ENCODE data around the gene PTGER3. TPM values are rescaled to one million over a fixed set of nuclear protein-coding genes. Genes with fewer than 3 reads are reported as not detected.

The PTGER3 gene
- total and polyA plus RNA-seq, 3 donors from 2014 or later = 0.31 to 3.6 (median 0.43) TPM

- H3K9me3 ChIP-seq = no peaks in the 10 kb centered on the region
- no peaks in the 10 kb centered on the region for H3K4me1 ChIP-seq
- intact Hi-C loops (cut with DNase I; ENCODE audit: low total_unique reads) = loop anchor here (10.0 kb wide), 1 partner anchor 362 kb away; no protein-coding TSS in a partner anchor
- peak overlapping the region; percentile 46 to 63 for H3K4me3 ChIP-seq
- TF ChIP-seq, protein P1, sequence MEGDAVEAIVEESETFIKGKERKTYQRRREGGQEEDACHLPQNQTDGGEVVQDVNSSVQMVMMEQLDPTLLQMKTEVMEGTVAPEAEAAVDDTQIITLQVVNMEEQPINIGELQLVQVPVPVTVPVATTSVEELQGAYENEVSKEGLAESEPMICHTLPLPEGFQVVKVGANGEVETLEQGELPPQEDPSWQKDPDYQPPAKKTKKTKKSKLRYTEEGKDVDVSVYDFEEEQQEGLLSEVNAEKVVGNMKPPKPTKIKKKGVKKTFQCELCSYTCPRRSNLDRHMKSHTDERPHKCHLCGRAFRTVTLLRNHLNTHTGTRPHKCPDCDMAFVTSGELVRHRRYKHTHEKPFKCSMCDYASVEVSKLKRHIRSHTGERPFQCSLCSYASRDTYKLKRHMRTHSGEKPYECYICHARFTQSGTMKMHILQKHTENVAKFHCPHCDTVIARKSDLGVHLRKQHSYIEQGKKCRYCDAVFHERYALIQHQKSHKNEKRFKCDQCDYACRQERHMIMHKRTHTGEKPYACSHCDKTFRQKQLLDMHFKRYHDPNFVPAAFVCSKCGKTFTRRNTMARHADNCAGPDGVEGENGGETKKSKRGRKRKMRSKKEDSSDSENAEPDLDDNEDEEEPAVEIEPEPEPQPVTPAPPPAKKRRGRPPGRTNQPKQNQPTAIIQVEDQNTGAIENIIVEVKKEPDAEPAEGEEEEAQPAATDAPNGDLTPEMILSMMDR (IDR thresholded peaks at IDR 0.05) = no peak
- no peaks in the 10 kb centered on the region for H3K27me3 ChIP-seq
- no peaks in the 10 kb centered on the region for H3K36me3 ChIP-seq (ENCODE audit: low read depth, missing control alignments)
- no peak overlapping the region for H3K27ac ChIP-seq
- WGBS, 2 donors = 0 to 2% methylated on average over 13 to 39 of the region's 73 CpGs
- no peak for DNase-seq
Observed at GRCh38 chr1:71046891-71047634, 553 bp downstream of the PTGER3 start.

- WGBS, 2 donors = 67 to 73% methylated on average over 14 to 16 of the region's 16 CpGs
- TF ChIP-seq, protein P1 (IDR thresholded peaks at IDR 0.05) = no peak
- TF ChIP-seq POLR2A (IDR thresholded peaks at IDR 0.05) = no peak
- H3K4me3 ChIP-seq = no peak overlapping the region
- H3K36me3 ChIP-seq (ENCODE audit: low read depth, missing control alignments) = no peaks in the 10 kb centered on the region
- intact Hi-C loops (cut with DNase I; ENCODE audit: low total_unique reads) = loop anchor here (10.0 kb wide), 1 partner anchor 361 kb away; no protein-coding TSS in a partner anchor
- H3K27ac ChIP-seq = no peak overlapping the region
- peak; percentile 33 for DNase-seq
- no peaks in the 10 kb centered on the region for H3K27me3 ChIP-seq
- H3K9me3 ChIP-seq = no peaks in the 10 kb centered on the region
- H3K4me1 ChIP-seq = no peaks in the 10 kb centered on the region
Observed at GRCh38 chr1:71045463-71046028, 2.1 kb downstream of the PTGER3 start.

GRCh38 chr1:71044833-71045232 is 2.8 kb downstream of the PTGER3 start:
- H3K27ac ChIP-seq = no peak overlapping the region
- H3K4me3 ChIP-seq = no peak overlapping the region
- H3K4me1 ChIP-seq = no peaks in the 10 kb centered on the region
- WGBS, 2 donors = 59 to 88% methylated on average over 1 of the region's 1 CpG
- TF ChIP-seq, protein P1 (IDR thresholded peaks at IDR 0.05) = no peak
- TF ChIP-seq POLR2A (IDR thresholded peaks at IDR 0.05) = no peak
- no peaks in the 10 kb centered on the region for H3K9me3 ChIP-seq
- H3K27me3 ChIP-seq = no peaks in the 10 kb centered on the region
- no peak for DNase-seq
- intact Hi-C loops (cut with DNase I; ENCODE audit: low total_unique reads) = loop anchor here (10.0 kb wide), 1 partner anchor 360 kb away; no protein-coding TSS in a partner anchor
- no peaks in the 10 kb centered on the region for H3K36me3 ChIP-seq (ENCODE audit: low read depth, missing control alignments)

- no peak for TF ChIP-seq POLR2A (IDR thresholded peaks at IDR 0.05)
- TF ChIP-seq, protein P1 (IDR thresholded peaks at IDR 0.05) = no peak
- Histone ChIP-seq H3K36me3 (ENCODE audit: low read depth, missing control alignments) (no peaks in the 10 kb centered on the region), H3K27ac (no peak overlapping the region), H3K27me3 (no peaks in the 10 kb centered on the region), H3K4me3 (no peak overlapping the region), H3K9me3 (no peaks in the 10 kb centered on the region), H3K4me1 (no peaks in the 10 kb centered on the region)
- DNase-seq = no peak
- intact Hi-C loops (cut with DNase I; ENCODE audit: low total_unique reads) = loop anchor here (10.0 kb wide), 1 partner anchor 358 kb away; no protein-coding TSS in a partner anchor
Observed at GRCh38 chr1:71043065-71043464, 4.6 kb downstream of the PTGER3 start.

All from testis (tissue), 3 donors.